Activated CD4-positive, alpha-beta T cell treated with anti-CD3 and anti-CD28 coated beads, Interleukin-2, amount 50 U/mL, for 24 hours (primary cell): ENCODE results near the gene MED13.
A peak's percentile ranks its signal among the peaks of the same experiment; 100 is the strongest.
"Not testable (repeated sequence)": the region's sequence is repeated elsewhere in the genome, so short reads cannot be mapped to it uniquely, and the experiment has no call there.

Experiments used
- DNase-seq, 2 donors: peaks; one replicate each; pipeline ENCODE4 v3.0.0-alpha.2; 2020; ENCODE audit warnings: low read depth in 1 of 2, low spot score in 1 of 2

The MED13 gene

GRCh38 chr17:61997664-61998063 is 67.4 kb downstream of the MED13 start:
- no peak for DNase-seq

GRCh38 chr17:61996916-61997605 is 68.0 kb downstream of the MED13 start:
- no peak for DNase-seq

GRCh38 chr17:61989509-61989908 is 75.6 kb downstream of the MED13 start:
- DNase-seq = no peak

GRCh38 chr17:61986898-61987297 is 78.2 kb downstream of the MED13 start:
- no peak for DNase-seq

GRCh38 chr17:61984821-61985220 is 80.3 kb downstream of the MED13 start:
- DNase-seq = no peak

- no peak for DNase-seq
Measured at GRCh38 chr17:61981323-61981722, 83.8 kb downstream of the MED13 start.

GRCh38 chr17:61980535-61980934 is 84.5 kb downstream of the MED13 start:
- no peak for DNase-seq

- no peak for DNase-seq
Measured at GRCh38 chr17:61974115-61974514, 91.0 kb downstream of the MED13 start.

- no peak for DNase-seq
Measured at GRCh38 chr17:61972311-61972710, 92.8 kb downstream of the MED13 start.

- DNase-seq = no peak
Measured at GRCh38 chr17:61970030-61970429, 95.0 kb downstream of the MED13 start.

GRCh38 chr17:61968757-61969156 is 96.3 kb downstream of the MED13 start:
- DNase-seq = no peak

- no peak for DNase-seq
Measured at GRCh38 chr17:61967729-61968128, 97.3 kb downstream of the MED13 start.

GRCh38 chr17:61966191-61966590 is 98.9 kb downstream of the MED13 start:
- DNase-seq = no peak

- DNase-seq = no peak
Measured at GRCh38 chr17:61955619-61956018, 109.5 kb downstream of the MED13 start.

GRCh38 chr17:61947367-61948078 is 117.6 kb downstream of the MED13 start:
- DNase-seq = no peak

- DNase-seq = no peak
Measured at GRCh38 chr17:61946359-61946758, 118.7 kb downstream of the MED13 start.

- no peak for DNase-seq
Measured at GRCh38 chr17:61943117-61943516, 122.0 kb downstream of the MED13 start.

- DNase-seq = no peak
Measured at GRCh38 chr17:61942085-61942484, 123.0 kb downstream of the MED13 start.

GRCh38 chr17:61928101-61928436 is 137.0 kb downstream of the MED13 start:
- no peak for DNase-seq

GRCh38 chr17:61927208-61928100 is 137.6 kb downstream of the MED13 start, which contains the start of gene INTS2:
Gene INTS2 (minus strand): TSS chr17:61927982. CDS start chr17:61926644, 1,338 bp downstream.
- peak; percentile 91 to 92 for DNase-seq

- DNase-seq = no peak
Measured at GRCh38 chr17:61926826-61927207, 138.3 kb downstream of the MED13 start.

GRCh38 chr17:61915162-61915561 is 149.9 kb downstream of the MED13 start:
- DNase-seq = not testable (repeated sequence)
